Measurements from ENCODE around the gene TAF3. TPM values are rescaled to one million over a fixed set of nuclear protein-coding genes. Genes with fewer than 3 reads are reported as not detected.

The TAF3 gene
- total RNA-seq, 4 donors from 2014 or later = 11.7 to 12.6 (median 12.4) TPM

- no peaks in the 10 kb centered on the region for H3K36me3 ChIP-seq
- H3K4me3 ChIP-seq = peak overlapping the region in 1 of 4 donors; percentile 48
- peaks cover 5 to 100% of the 10 kb centered on the region in 2 donors for H3K27me3 ChIP-seq
- H3K4me1 ChIP-seq = peaks cover 0 to 79% (median 58%) of the 10 kb centered on the region in 4 donors
- DNase-seq (ENCODE audit: low spot score in 2 of 2) = no peak
- no peak for TF ChIP-seq EP300 (IDR thresholded peaks at IDR 0.05)
- TF ChIP-seq POLR2A (IDR thresholded peaks at IDR 0.05) = no peak
- TF ChIP-seq CTCF (IDR thresholded peaks at IDR 0.05) = no peak
- no peaks in the 10 kb centered on the region for H3K9me3 ChIP-seq
- WGBS, 2 donors = 3 to 4% methylated on average over 40 to 49 of the region's 51 CpGs
- no peak overlapping the region for H3K27ac ChIP-seq
These were observed 230.9 kb downstream of the TAF3 start for GRCh38 chr10:8049045-8049864.

GRCh38 chr10:8049865-8050555 lies 231.7 kb downstream of the TAF3 start:
- no peaks in the 10 kb centered on the region for H3K36me3 ChIP-seq
- peaks cover 5 to 100% of the 10 kb centered on the region in 2 donors for H3K27me3 ChIP-seq
- 2 to 3% methylated on average over 40 to 45 of the region's 68 CpGs for WGBS, 2 donors
- TF ChIP-seq EP300 (IDR thresholded peaks at IDR 0.05) (no peak), CTCF (IDR thresholded peaks at IDR 0.05) (no peak), POLR2A (IDR thresholded peaks at IDR 0.05) (no peak)
- peak overlapping the region; percentile 16 to 48 (median 33) for H3K4me3 ChIP-seq
- no peak overlapping the region for H3K27ac ChIP-seq
- no peaks in the 10 kb centered on the region for H3K9me3 ChIP-seq
- peaks cover 0 to 79% (median 61%) of the 10 kb centered on the region in 4 donors for H3K4me1 ChIP-seq
- DNase-seq (ENCODE audit: low spot score in 2 of 2) = no peak

GRCh38 chr10:8050556-8051108 lies 232.3 kb downstream of the TAF3 start:
- Histone ChIP-seq H3K9me3 (no peaks in the 10 kb centered on the region), H3K4me1 (peaks cover 0 to 79% (median 57%) of the 10 kb centered on the region in 4 donors), H3K27ac (no peak overlapping the region), H3K36me3 (no peaks in the 10 kb centered on the region), H3K27me3 (peaks cover 5 to 100% of the 10 kb centered on the region in 2 donors), H3K4me3 (peak overlapping the region; percentile 16 to 48 (median 33))
- no peak for DNase-seq (ENCODE audit: low spot score in 2 of 2)
- 2 to 3% methylated on average over 23 to 26 of the region's 60 CpGs for WGBS, 2 donors
- TF ChIP-seq EP300 (IDR thresholded peaks at IDR 0.05) (no peak), CTCF (IDR thresholded peaks at IDR 0.05) (no peak), POLR2A (IDR thresholded peaks at IDR 0.05) (no peak)

- WGBS, 2 donors = 4 to 13% methylated on average over 13 to 23 of the region's 52 CpGs
- no peak for DNase-seq (ENCODE audit: low spot score in 2 of 2)
- Histone ChIP-seq H3K27me3 (peaks cover 5 to 100% of the 10 kb centered on the region in 2 donors), H3K36me3 (no peaks in the 10 kb centered on the region), H3K9me3 (no peaks in the 10 kb centered on the region), H3K27ac (no peak overlapping the region), H3K4me3 (peak overlapping the region in 3 of 4 donors; percentile 29 to 48 (median 37)), H3K4me1 (peaks cover 0 to 84% (median 54%) of the 10 kb centered on the region in 4 donors)
- TF ChIP-seq EP300 (IDR thresholded peaks at IDR 0.05) = no peak
- TF ChIP-seq POLR2A (IDR thresholded peaks at IDR 0.05) = no peak
- TF ChIP-seq CTCF (IDR thresholded peaks at IDR 0.05) = no peak
These were observed 233.0 kb downstream of the TAF3 start for GRCh38 chr10:8051109-8051821.
